ENCODE results near the gene SLCO2A1. TPM values are rescaled to one million over a fixed set of nuclear protein-coding genes. Genes with fewer than 3 reads are reported as not detected.

SLCO2A1 gene
- total and polyA plus RNA-seq, 3 donors from 2014 or later = 2.2 to 5.3 (median 2.5) TPM

DNA sequence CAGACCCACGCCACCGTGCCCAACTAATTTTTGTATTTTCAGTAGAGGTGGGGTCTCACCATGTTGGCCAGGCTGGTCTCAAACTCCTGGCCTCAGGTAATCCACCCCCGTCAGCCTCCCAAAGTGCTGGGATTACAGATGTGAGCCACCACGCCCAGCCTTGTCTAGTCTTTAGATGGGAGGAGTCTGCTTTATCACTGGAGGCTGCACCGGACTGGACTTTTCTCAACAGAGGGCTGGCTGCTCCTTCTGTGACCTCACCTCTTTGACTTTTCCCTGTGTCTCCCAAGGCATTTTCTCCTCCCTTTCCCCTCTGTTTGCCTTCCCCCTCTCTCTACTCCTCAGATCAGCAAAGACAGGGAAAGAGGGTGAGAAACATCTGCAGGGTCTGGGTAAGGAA, 28.5 kb downstream of the SLCO2A1 start:
- Histone ChIP-seq H3K36me3 (ENCODE audit: low read depth, missing control alignments) (no peaks in the 10 kb centered on the region), H3K9me3 (no peaks in the 10 kb centered on the region), H3K4me3 (no peak overlapping the region), H3K27me3 (no peaks in the 10 kb centered on the region), H3K4me1 (no peaks in the 10 kb centered on the region), H3K27ac (no peak overlapping the region)
- intact Hi-C loops (cut with DNase I; ENCODE audit: low total_unique reads) = no loop called here
- DNase-seq = no peak
- no peak for TF ChIP-seq POLR2A (IDR thresholded peaks at IDR 0.05)
- TF ChIP-seq, protein P1, sequence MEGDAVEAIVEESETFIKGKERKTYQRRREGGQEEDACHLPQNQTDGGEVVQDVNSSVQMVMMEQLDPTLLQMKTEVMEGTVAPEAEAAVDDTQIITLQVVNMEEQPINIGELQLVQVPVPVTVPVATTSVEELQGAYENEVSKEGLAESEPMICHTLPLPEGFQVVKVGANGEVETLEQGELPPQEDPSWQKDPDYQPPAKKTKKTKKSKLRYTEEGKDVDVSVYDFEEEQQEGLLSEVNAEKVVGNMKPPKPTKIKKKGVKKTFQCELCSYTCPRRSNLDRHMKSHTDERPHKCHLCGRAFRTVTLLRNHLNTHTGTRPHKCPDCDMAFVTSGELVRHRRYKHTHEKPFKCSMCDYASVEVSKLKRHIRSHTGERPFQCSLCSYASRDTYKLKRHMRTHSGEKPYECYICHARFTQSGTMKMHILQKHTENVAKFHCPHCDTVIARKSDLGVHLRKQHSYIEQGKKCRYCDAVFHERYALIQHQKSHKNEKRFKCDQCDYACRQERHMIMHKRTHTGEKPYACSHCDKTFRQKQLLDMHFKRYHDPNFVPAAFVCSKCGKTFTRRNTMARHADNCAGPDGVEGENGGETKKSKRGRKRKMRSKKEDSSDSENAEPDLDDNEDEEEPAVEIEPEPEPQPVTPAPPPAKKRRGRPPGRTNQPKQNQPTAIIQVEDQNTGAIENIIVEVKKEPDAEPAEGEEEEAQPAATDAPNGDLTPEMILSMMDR (IDR thresholded peaks at IDR 0.05) = no peak
- WGBS, 2 donors = 89 to 90% methylated on average over 5 of the region's 5 CpGs

DNA sequence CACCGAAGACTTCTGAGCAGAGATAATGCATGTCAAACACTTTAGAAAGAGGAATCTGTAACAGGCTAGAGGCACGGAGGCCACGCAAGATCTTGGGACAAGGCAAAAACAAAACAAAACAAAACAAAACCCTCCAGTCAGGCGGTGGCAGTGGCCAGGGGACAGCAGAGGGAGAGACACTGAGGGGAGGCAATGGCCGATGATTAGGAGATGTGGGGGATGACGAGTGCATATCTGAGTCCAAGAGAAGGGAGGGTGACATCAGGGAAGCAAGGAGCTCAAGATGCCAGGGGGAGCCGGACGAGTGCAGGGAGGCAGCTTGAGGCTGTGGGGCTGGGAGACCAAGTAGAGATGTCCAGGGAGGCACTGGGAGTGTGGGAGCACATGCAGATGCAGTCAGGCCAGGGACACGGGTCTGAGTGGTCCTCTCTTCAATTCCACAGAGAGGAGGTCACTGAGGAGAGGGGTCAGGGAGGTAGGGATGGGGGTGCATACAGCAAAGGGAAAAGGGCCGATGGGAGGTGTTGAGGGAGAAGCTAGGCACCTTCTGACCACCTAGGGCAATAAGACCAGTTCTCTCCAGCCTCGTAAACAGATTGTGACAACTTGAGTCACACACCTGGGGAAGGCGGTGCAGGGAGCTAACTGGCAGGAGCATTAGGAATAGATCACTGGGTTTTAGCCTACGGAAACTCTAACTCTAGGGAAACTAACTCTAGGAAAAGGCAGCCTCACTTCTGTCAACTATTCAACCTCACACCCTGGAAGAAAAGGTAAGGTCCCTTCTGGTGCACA, 29.6 kb downstream of the SLCO2A1 start:
- TF ChIP-seq, protein P1 (IDR thresholded peaks at IDR 0.05) = no peak
- no peak for TF ChIP-seq POLR2A (IDR thresholded peaks at IDR 0.05)
- no peaks in the 10 kb centered on the region for H3K4me1 ChIP-seq
- no peaks in the 10 kb centered on the region for H3K36me3 ChIP-seq (ENCODE audit: low read depth, missing control alignments)
- H3K27me3 ChIP-seq = no peaks in the 10 kb centered on the region
- no peak overlapping the region for H3K27ac ChIP-seq
- intact Hi-C loops (cut with DNase I; ENCODE audit: low total_unique reads) = no loop called here
- no peak for DNase-seq
- no peak overlapping the region for H3K4me3 ChIP-seq
- no peaks in the 10 kb centered on the region for H3K9me3 ChIP-seq
- 69 to 90% methylated on average over 13 of the region's 13 CpGs for WGBS, 2 donors

DNA sequence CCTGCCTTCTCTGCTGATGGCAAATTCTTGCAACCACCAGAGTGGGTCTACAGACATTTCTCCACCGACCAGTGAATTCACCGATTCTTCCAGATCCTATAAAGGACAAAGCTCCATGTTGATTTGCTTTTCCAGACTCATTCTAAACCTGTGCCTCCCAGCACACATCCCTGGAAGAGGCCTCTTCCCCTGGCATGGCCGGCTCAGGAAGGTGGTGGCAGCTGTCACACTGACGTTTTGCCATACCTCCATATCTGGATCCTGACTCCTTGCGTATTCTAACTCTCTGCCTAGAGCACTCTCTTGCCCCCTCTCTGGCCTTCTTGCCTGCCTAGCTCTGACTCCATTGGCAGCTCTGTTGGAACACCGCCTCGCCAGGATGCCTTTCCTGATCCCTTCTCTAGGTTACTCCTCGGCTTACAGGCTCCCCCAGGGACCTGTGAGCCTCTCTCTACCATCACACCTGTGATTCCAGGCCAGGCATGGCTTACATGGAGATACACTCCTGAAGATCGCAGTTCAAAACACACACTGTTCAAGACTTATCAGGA, 31.0 kb downstream of the SLCO2A1 start:
- TF ChIP-seq, protein P1 (IDR thresholded peaks at IDR 0.05) = no peak
- no peak for TF ChIP-seq POLR2A (IDR thresholded peaks at IDR 0.05)
- DNase-seq = no peak
- Histone ChIP-seq H3K27me3 (no peaks in the 10 kb centered on the region), H3K4me3 (no peak overlapping the region), H3K27ac (no peak overlapping the region), H3K9me3 (no peaks in the 10 kb centered on the region), H3K4me1 (no peaks in the 10 kb centered on the region), H3K36me3 (ENCODE audit: low read depth, missing control alignments) (no peaks in the 10 kb centered on the region)
- 77 to 87% methylated on average over 9 of the region's 9 CpGs for WGBS, 2 donors
- intact Hi-C loops (cut with DNase I; ENCODE audit: low total_unique reads) = no loop called here

DNA sequence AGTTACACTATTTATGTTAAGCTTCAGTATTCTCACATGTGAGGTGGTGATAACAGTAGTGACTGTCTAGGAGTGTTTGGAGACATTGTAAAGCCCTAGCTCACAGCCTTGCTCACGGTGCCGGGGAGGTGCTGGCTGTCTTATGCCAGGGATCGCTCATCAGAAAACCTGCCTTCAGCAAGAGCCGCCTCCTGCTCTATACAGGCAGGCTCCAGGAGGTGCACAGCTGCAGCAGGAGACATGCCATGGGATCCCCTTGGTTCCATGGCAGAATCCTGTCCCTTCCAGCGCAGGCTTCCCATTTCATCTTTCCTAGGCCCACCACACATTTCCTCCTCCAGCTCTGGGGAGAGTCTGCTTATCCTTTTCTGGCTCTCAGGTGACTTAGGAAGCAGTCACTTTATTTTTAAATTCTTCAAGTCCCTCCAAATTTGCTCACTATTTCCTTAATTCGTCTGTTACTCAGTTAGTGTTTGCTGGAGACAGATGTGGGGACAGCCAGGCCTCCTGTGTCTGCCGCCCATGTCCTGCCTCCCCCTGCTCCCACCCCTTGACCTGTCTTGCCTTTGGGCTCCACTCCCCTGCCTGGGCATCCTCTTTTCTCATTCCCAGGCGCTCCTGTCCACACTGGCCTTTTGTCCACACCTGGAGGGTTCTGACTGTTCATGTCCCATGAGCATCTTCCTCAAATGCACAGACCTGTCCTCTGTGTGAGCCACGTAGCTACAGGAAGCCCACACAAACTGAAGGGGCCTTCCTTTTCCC, 31.7 kb downstream of the SLCO2A1 start:
- WGBS, 2 donors = 90 to 92% methylated on average over 7 to 9 of the region's 9 CpGs
- TF ChIP-seq POLR2A (IDR thresholded peaks at IDR 0.05) = no peak
- TF ChIP-seq, protein P1 (IDR thresholded peaks at IDR 0.05) = no peak

More for the DNA sequence above, 31.7 kb downstream of the SLCO2A1 start:
- intact Hi-C loops (cut with DNase I; ENCODE audit: low total_unique reads) = no loop called here
- no peaks in the 10 kb centered on the region for H3K4me1 ChIP-seq
- H3K4me3 ChIP-seq = no peak overlapping the region
- H3K27ac ChIP-seq = no peak overlapping the region
- H3K36me3 ChIP-seq (ENCODE audit: low read depth, missing control alignments) = no peaks in the 10 kb centered on the region
- H3K27me3 ChIP-seq = no peaks in the 10 kb centered on the region
- no peaks in the 10 kb centered on the region for H3K9me3 ChIP-seq
- DNase-seq = no peak

Data from testis (tissue), 3 donors.